ENCODE data around the gene PARN. TPM values are rescaled to one million over a fixed set of nuclear protein-coding genes. Genes with fewer than 3 reads are reported as not detected.

Gene PARN
- total RNA-seq, 2 donors from 2014 or later, result 24.3 to 29.8 TPM

GRCh38 chr16:14494396-14494966 is 135.6 kb downstream of the PARN start:
- intact Hi-C loops (cut with DNase I, micrococcal nuclease), result no loop called here
- no peak for ATAC-seq
- DNase-seq, result no peak

- no peak for DNase-seq
- intact Hi-C loops (cut with DNase I, micrococcal nuclease), result no loop called here
- ATAC-seq, result no peak
Observed at GRCh38 chr16:14493791-14494190, 136.3 kb downstream of the PARN start.

GRCh38 chr16:14492614-14493013 is 137.4 kb downstream of the PARN start:
- DNase-seq, result no peak
- intact Hi-C loops (cut with DNase I, micrococcal nuclease), result no loop called here
- ATAC-seq, result no peak

DNA sequence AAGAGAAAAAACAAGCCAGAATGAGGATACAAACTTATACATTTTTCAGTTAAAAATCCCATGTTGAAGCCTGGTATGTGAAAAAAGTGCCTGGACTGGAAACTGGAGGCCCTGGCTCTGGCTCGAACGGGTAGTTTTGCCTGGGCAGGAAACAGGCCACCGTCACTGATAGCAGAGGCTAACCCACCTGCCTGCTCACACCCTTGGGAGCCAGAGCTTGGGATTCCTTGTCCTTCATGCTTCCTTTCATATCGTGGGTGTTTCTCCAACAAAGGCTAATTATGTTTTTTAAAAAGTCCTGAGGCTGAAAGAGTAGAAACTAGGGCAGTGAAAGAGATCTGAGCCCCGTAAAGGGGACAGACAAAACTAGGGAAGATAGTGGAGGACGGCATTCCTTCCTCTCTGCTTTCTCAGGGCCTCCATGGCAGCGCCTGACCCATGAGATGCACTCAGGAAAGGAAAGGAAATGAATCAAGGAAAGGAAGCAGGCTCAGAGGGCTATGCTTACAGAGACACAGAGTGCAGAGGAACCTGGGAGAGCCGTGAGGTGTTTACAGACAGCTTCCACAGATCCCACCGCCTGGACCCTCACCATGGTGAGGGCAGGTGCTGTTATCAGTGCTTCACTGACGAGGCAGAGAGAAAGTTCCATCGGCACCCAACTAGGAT is 138.1 kb downstream of the PARN start:
- no peak for ATAC-seq
- no peak for DNase-seq
- intact Hi-C loops (cut with DNase I, micrococcal nuclease), result no loop called here

DNA sequence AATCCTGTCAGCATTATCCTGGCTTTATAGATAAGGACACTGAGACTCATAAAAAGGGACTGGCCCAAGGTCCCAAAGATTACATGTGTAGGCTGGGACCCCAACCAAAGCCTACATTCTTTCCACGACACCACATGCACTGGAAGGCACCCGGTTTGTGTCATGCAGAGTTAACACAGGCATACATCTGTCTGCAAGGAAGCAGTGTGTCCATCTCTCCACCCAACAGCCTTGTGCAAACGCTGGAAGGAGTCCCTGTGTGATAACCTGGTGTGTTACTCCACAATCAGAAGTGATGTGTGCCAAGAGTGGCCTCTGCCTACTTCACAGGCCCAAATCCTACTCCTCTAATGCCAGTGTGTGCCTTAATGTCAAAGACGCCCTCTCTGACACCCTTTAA is 139.8 kb downstream of the PARN start:
- ATAC-seq (no peak), DNase-seq (no peak)
- intact Hi-C loops (cut with DNase I, micrococcal nuclease), result no loop called here

GRCh38 chr16:14489460-14489859 is 140.6 kb downstream of the PARN start:
- ATAC-seq (no peak), DNase-seq (no peak)
- intact Hi-C loops (cut with DNase I, micrococcal nuclease), result no loop called here

- DNase-seq (no peak), ATAC-seq (peak; percentile 91)
- intact Hi-C loops (cut with DNase I, micrococcal nuclease), result no loop called here
Observed at GRCh38 chr16:14487579-14487978, 142.5 kb downstream of the PARN start.

DNA sequence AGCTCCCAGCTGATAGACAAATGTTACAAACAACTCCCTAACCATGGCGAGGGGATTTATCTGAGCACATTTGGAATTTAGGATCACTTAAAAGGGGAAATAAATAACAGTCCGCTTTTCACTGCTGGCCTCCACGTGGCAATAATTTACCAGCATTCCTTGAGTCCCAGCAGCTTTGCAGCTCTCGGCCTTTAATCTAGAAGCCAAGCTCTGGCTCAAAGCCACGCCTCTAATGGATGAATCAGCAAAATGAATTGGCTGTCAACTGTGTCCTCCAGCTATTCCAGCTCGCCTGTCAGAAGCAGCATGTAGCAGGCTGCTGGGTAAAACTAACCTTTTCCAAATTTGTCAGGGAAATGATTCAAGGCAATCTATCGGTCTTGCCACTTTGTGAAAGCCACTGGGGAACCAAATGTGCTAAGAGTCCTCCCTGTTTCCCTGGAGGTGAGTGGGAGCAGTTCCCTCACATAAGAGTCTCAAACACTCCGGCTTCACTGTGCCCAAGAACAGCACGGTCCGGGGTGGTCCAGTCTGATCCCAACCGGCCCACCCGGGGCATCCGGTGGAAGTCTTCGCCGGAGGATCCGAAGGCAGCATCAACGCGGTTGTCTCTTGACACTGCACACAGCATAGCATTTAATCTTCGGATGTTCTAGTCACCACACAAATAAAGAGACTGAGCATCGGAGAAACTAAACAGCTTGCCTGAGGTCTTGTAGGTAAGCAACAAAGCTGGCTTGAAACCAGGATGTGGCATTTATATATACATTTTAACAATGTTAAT is 143.3 kb downstream of the PARN start:
- intact Hi-C loops (cut with DNase I, micrococcal nuclease), result no loop called here
- peak; percentile 81 to 82 for DNase-seq
- ATAC-seq, result peak; percentile 93

GRCh38 chr16:14485811-14486519 is 144.1 kb downstream of the PARN start:
- no peak for ATAC-seq
- no peak for DNase-seq
- intact Hi-C loops (cut with DNase I, micrococcal nuclease), result no loop called here

DNA sequence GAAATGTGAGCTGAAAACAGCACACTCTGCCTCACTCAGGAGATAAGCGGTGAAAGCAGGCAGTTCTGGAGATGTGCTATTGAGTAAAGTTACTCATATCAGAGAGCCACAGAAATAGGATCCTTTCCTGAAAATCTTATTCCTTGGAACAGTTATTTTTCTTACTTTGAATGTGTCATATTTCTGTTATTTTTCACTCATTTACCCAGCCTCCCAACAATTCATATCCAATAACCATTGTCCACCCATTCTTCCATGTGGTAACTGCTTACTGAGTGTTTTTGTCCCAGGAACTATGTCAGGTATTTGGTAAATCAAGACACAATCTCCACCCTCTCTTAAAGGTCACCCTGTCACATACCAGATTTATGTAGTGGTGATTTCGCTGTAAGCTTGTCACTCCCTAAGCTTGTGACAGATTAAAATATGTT is 144.9 kb downstream of the PARN start:
- no peak for DNase-seq
- no peak for ATAC-seq
- intact Hi-C loops (cut with DNase I, micrococcal nuclease), result no loop called here

GRCh38 chr16:14483819-14484385 is 146.2 kb downstream of the PARN start:
- intact Hi-C loops (cut with DNase I, micrococcal nuclease), result no loop called here
- ATAC-seq (no peak), DNase-seq (no peak)

- ATAC-seq (no peak), DNase-seq (no peak)
- intact Hi-C loops (cut with DNase I, micrococcal nuclease), result no loop called here
Observed at GRCh38 chr16:14476183-14476582, 153.9 kb downstream of the PARN start.

DNA sequence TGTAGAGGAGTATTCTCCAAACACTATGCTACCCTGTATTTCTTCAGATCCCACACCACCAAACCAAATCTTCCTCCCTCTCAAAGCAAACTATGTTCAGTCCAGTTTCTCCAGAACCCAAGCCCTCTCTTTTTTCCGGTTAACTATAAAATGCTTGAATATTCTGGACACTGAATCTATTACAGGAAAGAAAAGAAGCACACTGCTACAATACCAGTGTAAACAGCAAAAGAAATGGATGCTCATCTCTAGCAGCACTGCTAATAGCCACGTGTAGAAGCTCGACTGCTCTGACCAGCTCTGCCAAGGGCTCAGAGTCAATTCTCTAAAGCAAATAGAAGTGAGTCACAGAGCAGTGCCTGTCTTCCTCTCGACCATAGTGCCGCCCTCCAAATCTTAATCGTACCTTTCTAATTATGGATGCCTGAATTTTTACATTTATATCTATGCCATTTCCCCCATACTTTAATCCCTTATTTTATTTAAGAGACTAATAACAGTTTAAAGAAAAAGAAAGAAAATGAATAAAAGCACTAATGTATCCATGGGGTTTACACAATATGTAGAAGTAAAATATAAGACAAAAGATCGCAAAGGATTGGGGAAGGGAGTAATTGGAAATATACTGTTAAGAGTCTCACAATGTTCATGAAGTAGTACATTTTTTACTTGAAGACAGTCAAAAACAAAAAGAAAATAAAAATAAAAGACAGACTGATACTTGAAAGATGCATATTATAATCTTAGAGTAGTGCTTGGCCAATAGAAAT is 154.5 kb downstream of the PARN start:
- intact Hi-C loops (cut with DNase I, micrococcal nuclease), result no loop called here
- ATAC-seq, result peak; percentile 70
- DNase-seq, result no peak

DNA sequence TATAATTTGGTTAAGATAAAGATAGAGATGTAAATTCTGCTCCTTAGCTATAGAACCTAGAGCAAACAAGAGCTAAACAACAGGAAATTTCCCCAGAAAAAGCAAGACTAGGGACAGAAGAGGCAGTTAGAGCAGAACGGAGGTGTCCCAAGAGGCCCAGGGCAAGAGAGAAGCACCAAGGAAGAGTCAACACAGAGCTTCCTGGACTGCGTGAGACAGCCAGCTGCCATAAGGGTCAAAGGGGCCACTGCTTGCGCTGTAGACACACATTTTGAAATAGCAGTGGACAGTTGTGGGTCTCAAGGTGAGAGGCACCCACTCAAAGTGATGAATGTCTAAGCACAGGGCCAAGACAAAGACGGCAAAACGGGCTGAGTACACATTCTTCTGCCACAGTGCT is 156.6 kb downstream of the PARN start:
- intact Hi-C loops (cut with DNase I, micrococcal nuclease), result no loop called here
- ATAC-seq (no peak), DNase-seq (no peak)

- ATAC-seq (no peak), DNase-seq (no peak)
- intact Hi-C loops (cut with DNase I, micrococcal nuclease), result no loop called here
Observed at GRCh38 chr16:14472357-14472756, 157.7 kb downstream of the PARN start.

DNA sequence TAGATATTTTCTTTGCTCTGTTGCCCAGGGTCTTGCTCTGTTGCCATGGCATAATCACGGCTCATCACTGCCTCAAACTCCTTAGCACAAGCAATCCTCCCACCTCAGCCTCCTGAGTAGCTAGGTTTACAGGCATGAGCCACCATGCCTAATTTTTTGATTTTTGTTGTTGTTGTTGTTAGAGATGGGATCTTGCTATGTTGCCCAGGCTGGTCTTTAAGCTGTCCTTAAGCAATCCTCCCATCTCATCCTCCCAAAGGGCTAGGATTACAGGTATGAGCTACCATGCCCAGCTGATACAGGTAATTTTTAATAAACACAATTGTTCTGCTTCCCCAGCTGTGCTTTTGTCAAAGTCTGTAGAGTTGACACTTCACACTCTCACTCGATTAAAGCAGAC is 159.3 kb downstream of the PARN start:
- DNase-seq (no peak), ATAC-seq (no peak)
- intact Hi-C loops (cut with DNase I, micrococcal nuclease), result no loop called here

DNA sequence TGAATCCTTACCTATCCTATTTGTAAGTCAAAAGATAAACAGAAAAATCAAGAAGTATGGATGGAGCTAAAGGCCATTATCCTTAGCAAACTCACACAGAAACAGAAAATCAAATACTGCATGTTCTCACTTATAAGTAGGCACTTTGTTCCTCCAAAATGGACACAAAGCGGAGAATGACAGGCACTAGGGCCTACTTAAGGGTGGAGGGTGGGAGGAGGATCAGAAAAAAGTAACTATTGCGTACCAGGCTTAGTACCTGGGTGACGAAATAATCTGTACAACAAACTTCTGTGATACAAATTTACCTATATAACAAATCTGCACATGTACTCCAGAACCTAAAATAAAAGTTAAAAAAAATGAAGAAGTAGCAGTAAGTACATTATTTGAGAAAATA is 164.3 kb downstream of the PARN start:
- ATAC-seq, result no peak
- intact Hi-C loops (cut with DNase I, micrococcal nuclease), result no loop called here
- no peak for DNase-seq

DNA sequence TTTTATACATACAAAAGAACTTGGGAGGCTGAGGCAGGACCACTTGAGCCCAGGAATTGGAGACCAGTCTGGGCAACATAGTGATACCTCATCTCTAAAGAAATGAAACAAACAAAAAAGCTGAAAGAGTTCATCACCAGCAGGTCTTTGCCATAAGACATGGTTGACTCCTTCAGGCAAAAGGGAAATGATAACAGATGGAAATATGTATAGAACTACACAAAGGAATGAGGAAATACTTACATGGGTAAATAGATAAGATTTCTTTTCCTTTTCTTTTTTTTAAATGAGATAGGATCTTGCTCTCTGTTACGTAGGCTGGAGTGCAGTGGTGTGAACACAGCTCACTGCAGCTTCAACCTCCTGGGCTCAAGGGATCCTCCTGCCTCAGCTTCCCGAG is 165.3 kb downstream of the PARN start:
- no peak for ATAC-seq
- no peak for DNase-seq
- intact Hi-C loops (cut with DNase I, micrococcal nuclease), result no loop called here

DNA sequence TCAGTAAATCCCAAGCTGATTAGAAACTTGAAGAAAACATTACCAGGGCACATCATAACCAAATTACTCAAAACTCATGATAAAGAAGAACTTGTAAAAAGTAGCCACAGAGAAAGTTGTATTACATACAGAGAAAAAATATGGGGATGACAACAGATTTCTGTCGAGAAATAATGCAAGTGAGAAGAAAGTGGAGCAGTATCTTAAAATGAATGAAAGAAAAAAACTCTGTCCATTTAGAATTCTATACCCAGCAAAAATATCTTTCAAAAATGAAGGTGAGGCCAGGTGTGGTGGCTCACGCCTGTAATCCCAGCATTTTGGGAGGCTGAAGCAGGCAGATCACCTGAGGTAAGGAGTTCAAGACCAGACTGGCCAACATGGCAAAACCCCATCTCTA is 165.9 kb downstream of the PARN start:
- no peak for DNase-seq
- intact Hi-C loops (cut with DNase I, micrococcal nuclease), result no loop called here
- ATAC-seq, result no peak
